Measurements from ENCODE around the gene SMOC1. TPM values are rescaled to one million over a fixed set of nuclear protein-coding genes. Genes with fewer than 3 reads are reported as not detected.
A peak's percentile ranks its signal among the peaks of the same experiment; 100 is the strongest.

SMOC1 gene
- total RNA-seq, 1 experiment from 2014 or later: 0.68 TPM

DNA sequence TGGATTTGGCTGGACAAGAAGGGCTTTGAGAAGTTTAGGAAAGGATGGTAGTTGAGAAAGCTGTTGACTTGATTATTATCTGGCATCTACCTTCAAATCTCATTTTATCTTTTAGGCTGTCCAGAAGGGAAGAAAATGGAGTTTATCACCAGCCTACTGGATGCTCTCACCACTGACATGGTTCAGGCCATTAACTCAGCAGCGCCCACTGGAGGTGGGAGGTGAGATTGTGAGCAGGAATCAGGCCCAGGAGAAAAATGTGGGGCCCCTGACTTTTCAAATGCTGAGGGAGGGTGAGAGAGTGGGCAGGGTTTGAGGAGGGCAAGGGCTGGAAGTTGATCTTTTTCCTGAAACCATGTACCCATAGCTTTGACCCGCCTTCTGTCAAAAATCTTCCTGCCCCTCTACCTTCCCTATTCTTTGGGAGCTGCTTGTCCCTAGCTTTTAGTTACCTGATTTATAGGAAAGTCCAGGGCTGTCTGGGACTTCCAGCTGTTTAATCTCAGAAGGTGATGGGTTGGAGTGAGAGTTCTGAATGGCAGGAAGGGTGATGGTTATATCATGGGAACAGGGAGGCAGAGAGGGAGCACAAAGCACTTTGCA, 134.2 kb downstream of the SMOC1 start:
- no peak overlapping the region for H3K23ac ChIP-seq (ENCODE audit: insufficient read length, low read depth, low read length)
- H2BK120ac ChIP-seq (ENCODE audit: low read depth, low read length, poor library complexity, severe bottlenecking): no peak overlapping the region
- Mint-ChIP-seq H3K27ac (no peak overlapping the region), H3K4me3 (no peak overlapping the region), H3K9me3 (no peaks in the 10 kb centered on the region), H3K27me3 (ENCODE audit: low read depth) (peaks cover 1% of the 10 kb centered on the region; the same call in 1 of the 2 replicates), H3K4me1 (peaks cover 21 to 24% of the 10 kb centered on the region in 2 experiments), H3K36me3 (ENCODE audit: insufficient read depth in 1 of 3, low read depth in 3 of 3) (no peaks in the 10 kb centered on the region)
- H3K27me3 ChIP-seq (ENCODE audit: insufficient read depth, low read length): no peaks in the 10 kb centered on the region
- no peak overlapping the region for H3K9ac ChIP-seq (ENCODE audit: extremely low read depth, insufficient read length, low read length)
- no peak overlapping the region for H3K14ac ChIP-seq (ENCODE audit: insufficient read depth, low read length)
- no CpG with 5 or more reads among the region's 2 CpGs for WGBS (ENCODE audit: extremely low coverage, insufficient read length, low lambda C conversion rate)
- no peak overlapping the region for H2BK15ac ChIP-seq (ENCODE audit: low read depth, low read length)
- no peak overlapping the region for H2AFZ ChIP-seq (ENCODE audit: low read length)
- H3K18ac ChIP-seq (ENCODE audit: insufficient read length, low read depth, low read length): no peak overlapping the region
- no peaks in the 10 kb centered on the region for H3K79me2 ChIP-seq (ENCODE audit: insufficient read depth, low read length)
- TF ChIP-seq, protein P1, sequence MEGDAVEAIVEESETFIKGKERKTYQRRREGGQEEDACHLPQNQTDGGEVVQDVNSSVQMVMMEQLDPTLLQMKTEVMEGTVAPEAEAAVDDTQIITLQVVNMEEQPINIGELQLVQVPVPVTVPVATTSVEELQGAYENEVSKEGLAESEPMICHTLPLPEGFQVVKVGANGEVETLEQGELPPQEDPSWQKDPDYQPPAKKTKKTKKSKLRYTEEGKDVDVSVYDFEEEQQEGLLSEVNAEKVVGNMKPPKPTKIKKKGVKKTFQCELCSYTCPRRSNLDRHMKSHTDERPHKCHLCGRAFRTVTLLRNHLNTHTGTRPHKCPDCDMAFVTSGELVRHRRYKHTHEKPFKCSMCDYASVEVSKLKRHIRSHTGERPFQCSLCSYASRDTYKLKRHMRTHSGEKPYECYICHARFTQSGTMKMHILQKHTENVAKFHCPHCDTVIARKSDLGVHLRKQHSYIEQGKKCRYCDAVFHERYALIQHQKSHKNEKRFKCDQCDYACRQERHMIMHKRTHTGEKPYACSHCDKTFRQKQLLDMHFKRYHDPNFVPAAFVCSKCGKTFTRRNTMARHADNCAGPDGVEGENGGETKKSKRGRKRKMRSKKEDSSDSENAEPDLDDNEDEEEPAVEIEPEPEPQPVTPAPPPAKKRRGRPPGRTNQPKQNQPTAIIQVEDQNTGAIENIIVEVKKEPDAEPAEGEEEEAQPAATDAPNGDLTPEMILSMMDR (conservative IDR thresholded peaks at IDR 0.05): peak; percentile 95
- H2BK20ac ChIP-seq (ENCODE audit: low read depth, low read length, poor library complexity, severe bottlenecking): no peak overlapping the region
- H3K79me1 ChIP-seq (ENCODE audit: insufficient read depth, low read depth, low read length, poor library complexity, severe bottlenecking): no peaks in the 10 kb centered on the region
- no peak overlapping the region for H3K4ac ChIP-seq (ENCODE audit: low read depth, low read length)
- no peaks in the 10 kb centered on the region for H4K20me1 ChIP-seq (ENCODE audit: control insufficient read depth, insufficient read depth, insufficient read length)
- H3K23me2 ChIP-seq (ENCODE audit: insufficient read length, low read depth, low read length, poor library complexity, severe bottlenecking): no peaks in the 10 kb centered on the region
- H2BK5ac ChIP-seq (ENCODE audit: insufficient read length, low read length): no peak overlapping the region
- DNase-seq: peak; percentile 74
- H4K5ac ChIP-seq (ENCODE audit: insufficient read length, low read depth, low read length): no peak overlapping the region
- no peak overlapping the region for H3K27ac ChIP-seq (ENCODE audit: insufficient read length, low read depth, low read length)
- no peaks in the 10 kb centered on the region for H3K9me3 ChIP-seq (ENCODE audit: control insufficient read depth, low read depth, low read length)
- no peak overlapping the region for H2AK5ac ChIP-seq (ENCODE audit: insufficient read length, low read length)
- H4K91ac ChIP-seq (ENCODE audit: insufficient read length, low read depth, low read length): no peak overlapping the region
- no peak overlapping the region for H3T11ph ChIP-seq (ENCODE audit: low read length)
- peaks cover 2% of the 10 kb centered on the region; the same call in 1 of the 2 replicates for H3K4me1 ChIP-seq (ENCODE audit: insufficient read depth, low read length)
- no peak overlapping the region for H3K4me2 ChIP-seq (ENCODE audit: insufficient read depth, insufficient read length, low read length)
- no peak overlapping the region for H3K56ac ChIP-seq (ENCODE audit: insufficient read length, low read depth, low read length)
- no peak overlapping the region for H2BK12ac ChIP-seq (ENCODE audit: insufficient read length, low read depth, low read length)
- no peak overlapping the region for H4K8ac ChIP-seq (replicated peaks; ENCODE audit: insufficient read length, low read depth, low read length)

Measured in H9 (cell line).